GM13977 (cell line): Measurements from ENCODE around the gene FUT7.

Source experiments
- DNase-seq: peaks from one replicate; pipeline ENCODE4 v3.0.0; 2012; ENCODE audit warnings: low spot score
- CTCF ChIP-seq: IDR thresholded peaks from 2 replicates; pipeline ENCODE4 v1.5.1; 2012; ENCODE audit warnings: mild to moderate bottlenecking, control low read depth; ENCODE audit not compliant: insufficient read depth; ENCODE audit errors: extremely low read depth, missing control alignments
- in situ Hi-C: fragments of 300-500 bp; cut with MboI; formaldehyde crosslinking; loops from one replicate; pipeline ENCODE4 v1.12.0; 2022; ENCODE audit warnings: low sequenced_read_pairs, low pct_unique_long_range_greater_than_20kb, mixed read lengths, inconsistent platforms; ENCODE audit not compliant: unreplicated experiment

Gene FUT7

DNA sequence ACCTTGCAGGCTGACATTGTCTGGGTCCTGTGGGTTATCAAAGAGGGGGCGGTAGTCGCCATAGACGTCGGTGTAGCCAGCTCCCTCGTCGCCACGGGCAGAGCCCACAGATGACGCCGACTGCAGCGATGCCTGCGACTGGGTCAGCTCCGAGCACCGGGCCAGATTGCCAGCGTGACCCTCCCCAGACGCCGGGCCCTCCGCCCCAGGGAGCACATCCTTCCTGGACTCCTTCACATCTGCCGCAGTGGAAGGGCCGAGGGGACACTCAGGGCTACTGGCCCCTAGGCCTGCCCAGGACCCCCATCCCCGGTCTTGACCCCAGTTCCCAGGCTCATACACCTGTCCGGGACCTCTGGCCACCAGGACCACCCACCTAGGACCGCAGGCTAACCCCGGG lies 17.7 kb downstream of the FUT7 start:
- TF ChIP-seq CTCF, result no peak
- in situ Hi-C loops, result no loop called here
- DNase-seq, result no peak

DNA sequence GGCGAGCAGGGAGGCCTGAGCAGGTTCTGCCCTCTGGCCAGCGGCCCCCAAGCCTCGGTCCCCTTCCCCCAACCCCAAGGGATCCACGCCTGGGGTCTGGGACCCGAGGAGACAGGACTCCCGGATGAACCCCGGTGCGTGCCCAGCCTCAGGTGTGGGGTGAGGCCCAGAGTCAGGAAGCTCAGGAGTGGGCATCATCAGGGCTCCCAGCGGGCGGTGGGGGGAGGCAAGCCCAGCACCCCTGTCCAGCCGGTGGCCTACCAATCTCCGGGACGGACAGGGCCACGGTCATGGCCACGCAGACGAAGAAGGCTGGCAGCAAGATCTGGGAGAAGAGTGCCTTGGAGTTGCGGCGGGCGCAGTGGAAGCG lies 18.3 kb downstream of the FUT7 start:
- DNase-seq, result no peak
- in situ Hi-C loops, result no loop called here
- no peak for TF ChIP-seq CTCF

DNA sequence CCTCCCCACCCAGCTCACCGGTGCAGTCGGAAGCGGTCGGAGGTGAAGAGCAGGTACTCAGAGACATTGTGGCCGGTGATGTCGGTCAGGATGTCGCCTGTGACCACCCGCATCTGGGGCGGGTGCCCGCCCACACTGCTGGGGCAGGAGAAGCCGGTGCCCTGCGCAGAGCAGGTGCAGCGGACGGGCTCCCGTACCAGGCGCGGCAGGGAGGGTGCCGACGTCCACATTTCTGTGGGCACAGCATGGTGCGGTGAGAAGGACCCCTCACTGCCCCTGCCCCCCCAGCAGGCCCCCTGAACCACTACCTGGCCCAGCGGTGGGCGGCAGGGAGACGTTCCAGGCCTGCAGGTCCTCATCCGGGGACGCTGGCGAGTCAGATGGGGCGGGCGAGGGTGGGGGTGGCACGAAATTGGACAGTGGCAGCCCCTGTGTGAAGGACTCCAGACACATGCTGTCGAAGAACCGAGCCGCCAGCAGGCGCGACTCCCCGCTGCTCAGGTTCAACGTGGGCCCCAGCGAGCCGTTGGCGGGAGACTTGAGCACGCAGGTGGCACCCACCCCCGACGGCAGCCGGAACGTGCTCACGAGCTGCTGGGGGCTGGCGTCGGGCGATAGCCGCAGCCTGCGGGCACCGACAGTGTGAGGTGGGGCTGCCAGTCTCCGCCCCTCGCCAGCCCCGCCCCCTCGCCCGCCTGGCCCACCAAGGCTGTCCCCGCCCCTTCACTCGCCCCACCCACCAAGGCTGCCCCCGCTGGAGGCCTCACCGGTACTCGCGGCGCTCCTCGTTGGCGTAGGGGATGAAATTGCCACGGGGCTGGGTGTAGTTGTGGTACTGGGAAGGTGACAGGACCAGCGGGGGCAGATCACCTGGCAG lies 19.0 kb downstream of the FUT7 start:
- DNase-seq, result no peak
- in situ Hi-C loops, result no loop called here

GRCh38 chr9:137011907-137012675 lies 19.8 kb downstream of the FUT7 start:
- in situ Hi-C loops, result no loop called here
- TF ChIP-seq CTCF, result no peak

More for the DNA sequence above, 19.0 kb downstream of the FUT7 start:
- TF ChIP-seq CTCF, result no peak

DNA sequence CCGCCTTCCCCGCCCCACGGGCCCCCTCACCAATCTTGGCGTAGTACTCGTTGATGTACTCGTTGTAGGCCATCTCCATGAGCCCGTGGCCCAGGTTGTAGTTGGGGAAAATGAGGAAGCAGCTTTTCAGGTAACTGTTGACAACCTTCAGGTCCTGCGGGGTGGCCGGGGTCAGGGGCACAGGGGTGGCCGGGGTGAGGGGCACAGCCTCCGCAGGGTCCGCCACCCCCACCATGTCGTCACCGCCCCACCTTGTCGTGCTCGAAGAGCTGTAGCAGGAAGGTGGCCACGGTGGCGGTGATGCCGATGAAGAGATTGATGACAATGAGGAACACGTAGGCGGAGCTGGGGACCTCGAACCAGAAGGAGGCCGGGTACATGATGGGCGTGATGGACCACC lies 20.7 kb downstream of the FUT7 start:
- in situ Hi-C loops, result no loop called here
- TF ChIP-seq CTCF, result no peak
- no peak for DNase-seq

More at GRCh38 chr9:137011907-137012675, 19.8 kb downstream of the FUT7 start:
- no peak for DNase-seq

DNA sequence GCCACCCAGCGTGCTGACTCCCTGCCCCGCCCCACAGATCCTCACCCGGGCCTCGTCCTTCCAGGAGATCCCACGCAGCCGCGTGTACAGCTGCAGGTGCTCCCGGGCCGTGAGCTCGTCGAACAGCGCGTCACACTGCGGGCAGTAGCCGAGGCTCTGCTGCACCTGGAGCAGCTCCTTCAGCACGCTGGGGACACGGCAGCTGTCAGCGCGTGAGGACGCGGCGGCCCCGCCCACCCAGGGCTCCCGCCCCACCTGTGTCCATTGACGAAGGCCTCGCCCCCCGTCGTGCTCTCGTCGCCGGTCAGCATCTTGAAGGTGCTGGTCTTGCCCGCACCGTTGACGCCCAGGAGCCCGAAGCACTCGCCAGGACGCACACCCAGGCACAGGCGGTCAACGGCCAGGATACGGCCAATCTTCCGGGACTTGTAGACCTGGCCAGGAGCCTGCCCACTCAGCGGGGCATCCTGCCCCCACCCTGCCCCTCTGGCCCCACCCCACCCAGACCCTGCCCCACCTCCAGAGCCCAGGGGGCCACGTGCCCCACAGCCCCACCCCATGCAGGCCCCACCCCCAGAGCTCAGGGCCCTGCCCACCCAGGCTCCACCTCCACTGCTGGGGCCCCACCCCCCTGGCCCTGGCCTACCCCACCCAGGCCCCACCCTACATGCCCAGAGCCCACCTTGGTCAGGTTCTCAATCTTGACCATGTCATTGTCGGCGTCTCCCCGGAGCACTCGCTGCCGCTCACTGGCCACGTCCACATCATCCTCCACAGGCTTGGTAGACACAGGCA lies 21.8 kb downstream of the FUT7 start:
- in situ Hi-C loops, result no loop called here

More for the DNA sequence above, 21.8 kb downstream of the FUT7 start:
- TF ChIP-seq CTCF, result no peak
- DNase-seq, result no peak
